GM18861 (cell line): ENCODE data around the gene RPP38.
A peak's percentile ranks its signal among the peaks of the same experiment; 100 is the strongest.

Experiments used
- ATAC-seq: cut with Tn5 transposase; IDR thresholded peaks from one replicate; pipeline ENCODE4 v1.9.1; 2021; ENCODE audit not compliant: unreplicated experiment

RPP38 gene

DNA sequence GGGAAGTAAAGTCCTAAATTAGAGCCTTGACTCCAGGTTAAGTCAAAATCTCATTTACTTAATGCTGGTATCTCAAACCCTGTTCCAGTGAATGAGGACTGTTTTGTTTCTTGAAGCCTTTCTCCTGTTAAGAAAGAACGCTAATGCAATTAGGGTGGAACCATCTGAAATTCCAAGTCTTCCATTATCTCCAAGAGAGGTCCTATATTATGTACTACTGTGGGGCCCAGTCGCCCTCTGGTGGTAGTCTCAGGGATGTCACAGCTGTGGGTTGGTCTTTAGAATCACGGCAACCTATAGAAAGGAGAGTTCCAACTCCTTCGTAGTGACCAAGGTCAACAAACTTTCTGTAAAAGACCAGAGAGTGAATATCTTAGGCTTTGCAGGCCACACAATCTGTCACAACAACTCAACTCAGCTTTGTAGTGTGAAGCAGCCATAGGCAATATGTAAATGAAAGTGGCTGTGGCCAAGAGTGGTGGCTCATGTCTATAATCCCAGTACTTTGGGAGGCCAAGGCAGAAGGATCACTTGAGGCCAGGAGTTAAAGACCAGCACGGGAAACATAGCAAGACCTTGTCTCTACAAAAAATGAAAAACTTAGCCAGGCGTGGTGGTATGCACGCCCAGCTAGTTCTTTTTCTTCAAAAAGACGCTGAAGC is 9.3 kb downstream of the RPP38 start:
- ATAC-seq = peak; percentile 69

DNA sequence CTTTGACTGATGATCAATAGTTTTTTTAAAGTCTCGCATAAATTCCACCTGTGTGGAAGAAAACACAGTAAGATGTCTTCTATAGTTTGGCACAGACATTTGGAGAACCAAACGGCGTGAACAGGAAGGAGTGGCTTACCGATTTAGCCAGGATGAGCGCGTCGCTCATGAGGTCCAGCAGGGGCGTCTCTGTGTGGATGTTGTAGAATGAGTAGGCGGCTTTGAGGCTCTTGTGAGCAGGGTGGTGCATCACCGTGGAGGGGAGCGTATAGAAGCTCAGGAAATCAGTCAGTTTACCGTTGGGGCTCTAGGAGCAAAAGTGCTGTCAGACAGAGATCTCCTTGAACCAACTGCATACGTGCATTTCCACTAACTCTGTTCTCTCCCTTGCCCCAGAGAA is 15.5 kb downstream of the RPP38 start:
- ATAC-seq = no peak

DNA sequence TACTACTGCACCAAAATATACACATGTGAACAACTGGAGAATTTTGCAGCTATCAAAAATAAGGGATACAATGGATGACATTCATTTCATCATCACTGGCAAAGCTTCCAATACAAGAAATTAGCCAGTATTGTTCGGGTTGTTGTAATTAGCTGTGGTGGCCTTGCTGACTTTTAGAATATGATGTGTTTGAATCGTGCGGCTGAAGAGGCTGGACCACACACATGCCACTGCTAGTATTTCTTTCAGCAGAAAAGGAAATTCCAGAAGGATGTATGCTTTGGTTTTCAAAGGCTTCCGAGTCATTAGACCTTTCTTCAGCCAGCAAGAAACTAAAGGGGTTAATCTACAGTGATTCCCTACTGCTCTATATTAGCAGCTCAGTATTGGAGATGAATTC is 16.6 kb downstream of the RPP38 start:
- no peak for ATAC-seq

DNA sequence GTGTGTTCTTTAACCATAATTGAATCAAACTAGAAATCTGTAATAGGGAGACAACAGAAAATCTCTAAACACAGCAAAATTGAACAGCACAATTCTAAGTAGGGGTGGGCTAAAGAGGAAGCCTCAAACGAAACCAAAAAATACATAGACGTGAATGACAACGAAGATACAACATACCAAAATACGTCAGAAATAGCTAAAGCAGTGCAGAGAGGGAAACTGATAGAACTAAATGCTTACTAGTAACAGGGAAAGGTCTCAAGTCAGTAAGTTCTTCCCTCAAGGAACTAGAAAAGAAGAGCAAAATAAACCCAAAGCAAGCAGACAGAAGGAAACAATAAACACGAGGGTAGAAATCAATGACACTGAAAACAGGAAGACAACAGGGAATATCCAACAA is 19.1 kb downstream of the RPP38 start:
- ATAC-seq = no peak

DNA sequence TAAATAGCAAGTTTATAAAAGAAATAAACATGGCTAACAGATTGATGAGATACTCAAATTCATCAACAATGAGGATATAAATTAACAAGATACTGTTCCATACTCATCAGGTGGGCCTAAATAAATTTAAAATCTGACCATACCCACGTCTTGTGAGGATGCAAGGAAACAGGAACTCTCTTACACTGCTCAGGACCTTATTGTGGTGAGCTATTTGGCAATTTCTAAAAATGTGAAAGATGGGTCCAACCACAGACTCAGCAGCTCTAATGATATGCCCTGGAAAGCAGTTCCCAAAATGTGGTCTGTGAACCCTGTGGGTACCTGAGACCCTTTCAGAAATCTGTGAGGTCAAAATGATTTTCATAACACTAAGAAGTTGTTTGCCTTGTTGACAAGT is 21.5 kb downstream of the RPP38 start:
- ATAC-seq = no peak

DNA sequence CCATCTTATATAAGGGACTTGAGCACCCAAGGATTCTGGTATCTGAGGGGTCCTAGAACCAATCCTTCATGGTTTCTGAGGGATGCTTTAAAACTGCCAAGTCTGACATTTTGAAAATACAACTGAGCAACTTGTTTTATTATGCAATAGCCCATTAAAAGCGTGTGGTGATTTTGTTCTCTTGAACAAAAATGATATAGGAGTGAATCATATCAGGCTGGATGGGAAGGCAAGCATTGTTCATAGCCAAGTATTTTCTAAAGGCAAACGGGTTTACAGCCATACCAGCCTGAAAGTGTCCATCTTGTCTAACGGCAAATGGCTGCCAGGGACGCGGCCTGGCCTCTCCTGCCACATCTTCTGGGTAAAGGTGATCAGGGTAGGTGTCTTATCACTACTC is 23.4 kb downstream of the RPP38 start:
- no peak for ATAC-seq

DNA sequence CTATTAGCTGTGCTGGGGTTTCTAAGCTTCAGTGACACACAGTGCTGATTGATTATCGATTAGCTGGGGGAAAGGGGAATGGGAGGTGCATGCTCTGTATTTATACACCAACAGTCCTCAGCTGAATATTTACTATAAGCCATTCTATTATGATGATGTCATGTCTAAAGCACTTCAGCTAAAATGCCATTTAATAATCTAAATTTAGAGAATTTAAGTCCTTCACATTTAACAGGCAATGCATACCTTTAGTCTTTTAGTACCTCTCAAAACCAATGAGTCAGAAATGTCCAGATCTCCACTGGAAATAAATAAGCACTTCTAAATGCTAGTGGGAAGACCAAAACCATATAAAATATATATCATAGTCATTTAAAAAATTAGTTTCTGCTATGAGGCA is 24.6 kb downstream of the RPP38 start:
- ATAC-seq = no peak

DNA sequence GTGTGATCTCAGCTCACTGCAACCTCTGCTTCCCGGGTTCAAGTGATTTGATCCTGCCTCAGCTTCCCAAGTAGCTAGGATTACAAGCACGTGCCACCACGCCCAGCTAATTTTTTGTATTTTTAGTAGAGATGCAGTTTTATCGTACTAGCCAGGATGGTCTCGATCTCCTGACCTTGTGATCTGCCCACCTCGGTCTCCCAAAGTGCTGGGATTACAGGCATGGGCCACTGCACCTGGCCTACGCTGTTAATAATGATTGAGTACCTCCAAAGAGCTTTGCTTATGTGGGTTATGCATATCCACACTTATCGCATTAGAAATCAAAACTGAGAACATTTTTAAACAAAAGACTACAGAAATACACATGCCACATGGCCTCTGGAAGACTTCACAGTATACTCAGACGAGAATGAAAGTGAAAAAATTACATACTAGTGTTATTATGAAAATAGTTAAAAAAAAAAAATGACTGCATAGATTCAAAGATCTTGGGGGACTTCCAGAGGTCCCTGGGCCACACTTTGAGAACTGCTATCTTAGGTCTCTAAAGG is 25.4 kb downstream of the RPP38 start:
- ATAC-seq = peak; percentile 91

- no peak for ATAC-seq
Measured at GRCh38 chr10:15123749-15124184, 26.6 kb downstream of the RPP38 start.

GRCh38 chr10:15124190-15124589 is 27.0 kb downstream of the RPP38 start:
- ATAC-seq = no peak

DNA sequence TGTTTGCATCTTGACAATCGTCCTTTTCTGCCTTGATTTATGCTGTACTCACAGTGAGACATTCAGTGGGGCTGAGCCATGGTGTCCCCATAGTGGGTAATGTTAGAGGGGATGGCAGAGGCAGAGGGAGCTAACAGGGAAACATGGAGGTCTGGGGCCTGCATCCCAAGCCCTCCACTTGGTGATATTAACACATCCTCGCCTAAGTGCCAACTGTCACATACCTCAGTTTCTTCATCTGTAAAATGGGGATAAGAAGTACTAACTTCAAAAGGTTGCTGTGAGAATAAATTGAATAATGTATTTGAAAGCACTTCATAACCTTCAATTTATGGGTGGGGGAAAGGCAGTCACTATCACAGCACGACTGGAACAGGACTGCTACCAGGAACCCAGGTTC is 27.8 kb downstream of the RPP38 start:
- no peak for ATAC-seq

DNA sequence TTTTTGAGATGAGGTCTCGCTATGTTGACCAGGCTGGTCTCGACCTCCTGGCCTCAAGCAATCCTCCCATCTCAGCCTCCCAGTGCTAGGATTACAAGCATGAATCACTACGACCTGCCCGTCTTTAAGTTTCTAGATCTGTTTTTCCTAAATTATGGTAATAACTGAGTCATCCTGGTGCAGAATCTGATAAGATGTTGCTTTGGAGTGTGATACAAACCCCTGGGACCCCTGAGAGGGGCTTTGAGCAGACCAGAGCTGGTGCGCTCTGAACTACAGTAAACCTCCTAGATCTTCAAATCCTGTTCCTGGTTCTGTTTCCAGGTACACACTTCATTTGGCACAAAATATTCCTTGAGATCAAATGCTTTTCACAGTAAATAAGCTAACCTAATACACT is 34.2 kb downstream of the RPP38 start:
- no peak for ATAC-seq

- no peak for ATAC-seq
Measured at GRCh38 chr10:15136129-15137035, 39.2 kb downstream of the RPP38 start.

DNA sequence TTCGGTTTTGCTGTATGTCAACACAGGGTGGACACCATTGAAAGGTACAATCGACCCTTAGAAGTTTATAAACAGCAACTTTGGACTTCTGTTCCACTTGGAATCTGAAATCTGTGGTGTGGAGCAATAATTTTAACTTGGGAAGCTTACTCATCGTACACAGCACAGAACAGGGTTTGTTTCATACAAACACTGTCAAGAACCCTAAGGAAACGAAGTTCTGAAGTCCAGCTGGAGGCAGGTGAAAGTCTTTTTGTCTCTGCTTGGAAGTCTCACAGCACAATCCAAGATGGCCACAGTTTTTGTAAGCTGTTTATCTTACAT is 39.8 kb downstream of the RPP38 start:
- ATAC-seq = no peak

DNA sequence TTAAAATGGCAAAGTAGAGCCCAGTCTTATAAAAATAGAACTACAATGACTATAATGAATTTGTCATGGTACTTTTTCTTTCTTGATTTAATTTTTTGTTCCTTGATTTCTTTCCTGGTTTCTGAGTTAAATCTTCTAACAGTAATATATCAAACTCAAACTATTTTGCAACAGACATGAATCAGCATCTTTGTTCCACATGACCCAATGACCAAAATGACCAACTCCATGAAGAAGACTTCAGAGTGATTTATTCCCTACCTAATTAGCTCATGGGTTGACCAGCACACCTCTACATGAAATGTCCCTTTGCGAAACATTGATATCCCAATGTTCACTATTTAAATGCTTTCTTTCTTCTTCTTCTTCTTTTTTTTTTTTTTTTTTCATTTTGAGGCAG is 40.5 kb downstream of the RPP38 start:
- no peak for ATAC-seq

DNA sequence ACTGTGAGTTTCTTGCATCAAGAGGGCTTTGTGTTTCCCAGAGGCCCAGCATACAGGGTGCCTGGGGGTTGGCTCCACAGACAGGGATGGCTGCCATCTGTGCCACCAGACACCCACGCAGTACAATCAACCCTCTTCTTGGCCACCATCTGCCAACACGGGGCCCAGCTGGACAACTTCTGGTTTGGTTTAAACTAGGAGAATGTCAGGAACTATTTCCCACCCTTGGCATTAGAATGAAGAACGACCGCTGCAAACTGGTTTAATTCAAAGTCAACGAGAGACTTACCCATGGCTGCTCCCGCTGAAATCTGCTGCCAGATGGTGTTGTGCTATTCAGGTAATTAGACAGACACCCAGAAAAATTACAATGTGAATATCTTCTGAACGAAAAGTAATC is 43.5 kb downstream of the RPP38 start:
- no peak for ATAC-seq

- ATAC-seq = peak; percentile 94
Measured at GRCh38 chr10:15141136-15142054, 44.2 kb downstream of the RPP38 start.

- ATAC-seq = no peak
Measured at GRCh38 chr10:15144788-15145187, 47.6 kb downstream of the RPP38 start.

GRCh38 chr10:15146366-15146765 is 49.2 kb downstream of the RPP38 start:
- no peak for ATAC-seq

- ATAC-seq = no peak
Measured at GRCh38 chr10:15147594-15148392, 50.6 kb downstream of the RPP38 start.
